Mesendoderm (in vitro differentiated cells): ENCODE data around the gene RUNX3.

Experiments used
- DNase-seq: peaks from one replicate; pipeline ENCODE4 v3.0.0; 2013
- H2AK5ac ChIP-seq: 2 replicates; pipeline ENCODE4 v1.6.1; 2013; ENCODE audit warnings: low read length, inconsistent platforms
- H2BK120ac ChIP-seq: 2 replicates; pipeline ENCODE4 v1.6.1; 2013; ENCODE audit warnings: low read depth, mild to moderate bottlenecking, low read length, moderate library complexity, mixed read lengths
- H2BK15ac ChIP-seq: replicated peaks from 2 replicates; pipeline ENCODE4 v1.6.1; 2013; ENCODE audit warnings: low read depth, mild to moderate bottlenecking, moderate library complexity
- H2BK5ac ChIP-seq: 2 replicates; pipeline ENCODE4 v1.6.1; 2013; ENCODE audit warnings: low read length, inconsistent platforms
- H3K18ac ChIP-seq: 2 replicates; pipeline ENCODE4 v1.6.1; 2013; ENCODE audit warnings: mild to moderate bottlenecking, low read length, mixed read lengths
- H3K23ac ChIP-seq: one replicate; pipeline ENCODE4 v1.6.1; 2013; ENCODE audit warnings: low read length
- H3K27ac ChIP-seq: 2 replicates; pipeline ENCODE4 v1.5.1; 2013; ENCODE audit warnings: low read depth, mild to moderate bottlenecking, inconsistent platforms, low read length, moderate library complexity
- H3K27me3 ChIP-seq: 2 replicates; pipeline ENCODE4 v1.6.1; 2013; ENCODE audit warnings: low read length, control low read depth, mild to moderate bottlenecking, inconsistent platforms; ENCODE audit not compliant: insufficient read depth, poor library complexity
- H3K36me3 ChIP-seq: 2 replicates; pipeline ENCODE4 v1.6.1; 2013; ENCODE audit warnings: low read length, inconsistent platforms; ENCODE audit not compliant: control insufficient read depth, insufficient read depth
- H3K4ac ChIP-seq: one replicate; pipeline ENCODE4 v1.6.1; 2013; ENCODE audit warnings: low read depth, mild to moderate bottlenecking, low read length, moderate library complexity
- H3K4me1 ChIP-seq: 2 replicates; pipeline ENCODE4 v1.6.1; 2013; ENCODE audit warnings: low read depth, low read length, inconsistent platforms; ENCODE audit not compliant: control insufficient read depth
- H3K4me2 ChIP-seq: 2 replicates; pipeline ENCODE4 v1.6.1; 2013; ENCODE audit warnings: low read length
- H3K4me3 ChIP-seq: 2 replicates; pipeline ENCODE4 v1.5.1; 2013; ENCODE audit warnings: mild to moderate bottlenecking, low read length
- H3K56ac ChIP-seq: one replicate; pipeline ENCODE4 v1.6.1; 2013; ENCODE audit warnings: low read length
- H3K79me1 ChIP-seq: 2 replicates; pipeline ENCODE4 v1.6.1; 2013; ENCODE audit warnings: low read length, inconsistent platforms
- H3K79me2 ChIP-seq: 2 replicates; pipeline ENCODE4 v1.6.1; 2013; ENCODE audit warnings: mild to moderate bottlenecking, low read length; ENCODE audit not compliant: control insufficient read depth, insufficient read depth
- H3K9ac ChIP-seq: 2 replicates; pipeline ENCODE4 v1.6.1; 2013; ENCODE audit warnings: low read length, inconsistent platforms
- H4K5ac ChIP-seq: one replicate; pipeline ENCODE4 v1.6.1; 2013; ENCODE audit warnings: low read length
- H4K8ac ChIP-seq: one replicate; pipeline ENCODE4 v1.6.1; 2013; ENCODE audit warnings: low read depth, mild to moderate bottlenecking, control low read depth, low read length, moderate library complexity
- WGBS: extraction: QIAGEN DNeasy Blood & Tissue Kit; methylation state at CpG from one replicate; pipeline ENCODE4 v1.1.7; 2013; ENCODE audit warnings: low lambda C conversion rate, missing lambda C conversion rate; ENCODE audit not compliant: insufficient coverage; ENCODE audit errors: extremely low coverage; 5-methylcytosine and 5-hydroxymethylcytosine counted together

The RUNX3 gene

GRCh38 chr1:24961334-24961733 lies 31.3 kb upstream of the RUNX3 start:
- WGBS = no CpG with 5 or more reads among the region's 7 CpGs
- no peak overlapping the region for H3K18ac ChIP-seq
- no peak overlapping the region for H3K27ac ChIP-seq
- no peak overlapping the region for H2BK5ac ChIP-seq
- no peaks in the 10 kb centered on the region for H3K4me1 ChIP-seq
- no peaks in the 10 kb centered on the region for H3K79me2 ChIP-seq
- H3K79me1 ChIP-seq = no peaks in the 10 kb centered on the region
- no peaks in the 10 kb centered on the region for H3K27me3 ChIP-seq
- H3K36me3 ChIP-seq = no peaks in the 10 kb centered on the region
- H2BK120ac ChIP-seq = no peak overlapping the region
- H4K5ac ChIP-seq = no peak overlapping the region
- no peak overlapping the region for H3K4me3 ChIP-seq
- no peak overlapping the region for H3K9ac ChIP-seq
- H2AK5ac ChIP-seq = no peak overlapping the region
- H3K4me2 ChIP-seq = no peak overlapping the region
- H3K56ac ChIP-seq = no peak overlapping the region
- no peak for DNase-seq
- H2BK15ac ChIP-seq = no peak overlapping the region
- H4K8ac ChIP-seq = no peak overlapping the region
- no peak overlapping the region for H3K4ac ChIP-seq
- H3K23ac ChIP-seq = no peak overlapping the region

- H3K4ac ChIP-seq = no peak overlapping the region
- H3K18ac ChIP-seq = no peak overlapping the region
- H3K79me2 ChIP-seq = no peaks in the 10 kb centered on the region
- no peak overlapping the region for H2AK5ac ChIP-seq
- WGBS = no CpG with 5 or more reads among the region's 11 CpGs
- no peak overlapping the region for H2BK120ac ChIP-seq
- no peak overlapping the region for H2BK5ac ChIP-seq
- H3K27me3 ChIP-seq = no peaks in the 10 kb centered on the region
- H3K9ac ChIP-seq = no peak overlapping the region
- H3K4me1 ChIP-seq = no peaks in the 10 kb centered on the region
- no peaks in the 10 kb centered on the region for H3K79me1 ChIP-seq
- no peak overlapping the region for H4K8ac ChIP-seq
- H3K56ac ChIP-seq = no peak overlapping the region
- no peak for DNase-seq
- H2BK15ac ChIP-seq = no peak overlapping the region
- H3K4me2 ChIP-seq = no peak overlapping the region
- H3K23ac ChIP-seq = no peak overlapping the region
- no peak overlapping the region for H4K5ac ChIP-seq
- no peaks in the 10 kb centered on the region for H3K36me3 ChIP-seq
- H3K4me3 ChIP-seq = no peak overlapping the region
- H3K27ac ChIP-seq = no peak overlapping the region
Measured at GRCh38 chr1:24960071-24960801, 30.2 kb upstream of the RUNX3 start.

- Histone ChIP-seq H3K4ac (no peak overlapping the region), H2AK5ac (no peak overlapping the region), H3K56ac (no peak overlapping the region), H2BK15ac (no peak overlapping the region), H3K27me3 (no peaks in the 10 kb centered on the region), H3K79me1 (no peaks in the 10 kb centered on the region), H3K23ac (no peak overlapping the region), H3K4me3 (no peak overlapping the region), H2BK120ac (no peak overlapping the region), H3K36me3 (no peaks in the 10 kb centered on the region), H4K8ac (no peak overlapping the region), H3K27ac (no peak overlapping the region), H3K9ac (no peak overlapping the region), H3K18ac (no peak overlapping the region), H3K4me2 (no peak overlapping the region), H3K79me2 (no peaks in the 10 kb centered on the region), H2BK5ac (no peak overlapping the region), H3K4me1 (no peaks in the 10 kb centered on the region), H4K5ac (no peak overlapping the region)
- no peak for DNase-seq
- WGBS = no CpG with 5 or more reads among the region's 8 CpGs
Measured at GRCh38 chr1:24959623-24959975, 29.5 kb upstream of the RUNX3 start.

- H2BK120ac ChIP-seq = no peak overlapping the region
- no peak overlapping the region for H2BK15ac ChIP-seq
- H3K4me2 ChIP-seq = no peak overlapping the region
- no peaks in the 10 kb centered on the region for H3K79me1 ChIP-seq
- no peak overlapping the region for H3K56ac ChIP-seq
- H3K4ac ChIP-seq = no peak overlapping the region
- no peak overlapping the region for H3K23ac ChIP-seq
- no peak overlapping the region for H4K5ac ChIP-seq
- H3K4me3 ChIP-seq = no peak overlapping the region
- H3K27ac ChIP-seq = no peak overlapping the region
- DNase-seq = no peak
- H3K27me3 ChIP-seq = no peaks in the 10 kb centered on the region
- no CpG with 5 or more reads among the region's 23 CpGs for WGBS
- no peak overlapping the region for H4K8ac ChIP-seq
- H2AK5ac ChIP-seq = no peak overlapping the region
- no peak overlapping the region for H2BK5ac ChIP-seq
- H3K9ac ChIP-seq = no peak overlapping the region
- no peaks in the 10 kb centered on the region for H3K4me1 ChIP-seq
- no peak overlapping the region for H3K18ac ChIP-seq
- no peaks in the 10 kb centered on the region for H3K79me2 ChIP-seq
- H3K36me3 ChIP-seq = no peaks in the 10 kb centered on the region
Measured at GRCh38 chr1:24958766-24959622, 28.9 kb upstream of the RUNX3 start.

GRCh38 chr1:24957808-24958752 lies 28.0 kb upstream of the RUNX3 start:
- Histone ChIP-seq H2AK5ac (no peak overlapping the region), H3K9ac (no peak overlapping the region), H2BK120ac (no peak overlapping the region), H3K18ac (no peak overlapping the region), H3K4me1 (no peaks in the 10 kb centered on the region), H4K5ac (no peak overlapping the region), H3K4me2 (no peak overlapping the region), H3K4ac (no peak overlapping the region), H3K56ac (no peak overlapping the region), H3K27me3 (no peaks in the 10 kb centered on the region), H3K4me3 (no peak overlapping the region), H3K23ac (no peak overlapping the region), H3K79me1 (no peaks in the 10 kb centered on the region), H2BK15ac (no peak overlapping the region), H3K36me3 (no peaks in the 10 kb centered on the region), H4K8ac (no peak overlapping the region), H2BK5ac (no peak overlapping the region), H3K27ac (no peak overlapping the region), H3K79me2 (no peaks in the 10 kb centered on the region)
- WGBS = no CpG with 5 or more reads among the region's 16 CpGs
- no peak for DNase-seq
